Left hindlimb (tissue), 1 donor: Measurements from ENCODE around the gene RALGAPA1.
"Not testable (repeated sequence)": the region's sequence is repeated elsewhere in the genome, so short reads cannot be mapped to it uniquely, and the experiment has no call there.

ENCODE experiments used
- DNase-seq: peaks from one replicate; pipeline ENCODE4 v3.0.0-alpha.2; 2018

Gene RALGAPA1

GRCh38 chr14:35808638-35809563 is at the start of gene RALGAPA1:
TSS of gene RALGAPA1 (minus strand) at chr14:35809295. CDS start at chr14:35808835, 460 bp downstream.
- peak; percentile 95 for DNase-seq

GRCh38 chr14:35858521-35859209 is 49.6 kb upstream of the RALGAPA1 start:
- DNase-seq, result no peak

GRCh38 chr14:35855876-35856481 is 46.9 kb upstream of the RALGAPA1 start:
- DNase-seq, result no peak

GRCh38 chr14:35854696-35855270 is 45.7 kb upstream of the RALGAPA1 start:
- no peak for DNase-seq

- no peak for DNase-seq
Measured at GRCh38 chr14:35853225-35853624, 44.1 kb upstream of the RALGAPA1 start.

- DNase-seq, result no peak
Measured at GRCh38 chr14:35851823-35852222, 42.7 kb upstream of the RALGAPA1 start.

GRCh38 chr14:35849122-35849521 is 40.0 kb upstream of the RALGAPA1 start:
- no peak for DNase-seq

GRCh38 chr14:35847636-35848035 is 38.5 kb upstream of the RALGAPA1 start:
- DNase-seq, result no peak

GRCh38 chr14:35844494-35844893 is 35.4 kb upstream of the RALGAPA1 start:
- DNase-seq, result no peak

GRCh38 chr14:35842245-35842644 is 33.1 kb upstream of the RALGAPA1 start:
- not testable (repeated sequence) for DNase-seq

- not testable (repeated sequence) for DNase-seq
Measured at GRCh38 chr14:35841704-35842103, 32.6 kb upstream of the RALGAPA1 start.

- no peak for DNase-seq
Measured at GRCh38 chr14:35835208-35835982, 26.3 kb upstream of the RALGAPA1 start.

- DNase-seq, result no peak
Measured at GRCh38 chr14:35829449-35829848, 20.4 kb upstream of the RALGAPA1 start.

- no peak for DNase-seq
Measured at GRCh38 chr14:35827678-35828472, 18.8 kb upstream of the RALGAPA1 start.

- DNase-seq, result no peak
Measured at GRCh38 chr14:35826952-35827416, 17.9 kb upstream of the RALGAPA1 start.

- peak; percentile 99 for DNase-seq
Measured at GRCh38 chr14:35826218-35826951, 17.3 kb upstream of the RALGAPA1 start, which contains the start of gene BRMS1L. TSS of gene BRMS1L (plus strand) at chr14:35826338. CDS start at chr14:35826517, 179 bp downstream.

GRCh38 chr14:35825968-35826217 is 16.8 kb upstream of the RALGAPA1 start:
- DNase-seq, result no peak

GRCh38 chr14:35824446-35825165 is 15.5 kb upstream of the RALGAPA1 start:
- DNase-seq, result not testable (repeated sequence)

- DNase-seq, result no peak
Measured at GRCh38 chr14:35822501-35822900, 13.4 kb upstream of the RALGAPA1 start.
